ENCODE data around the gene STAB2.

Gene STAB2

GRCh38 chr12:103586791-103587370 lies at the start of gene STAB2:
Gene STAB2 (plus strand): TSS chr12:103587273. CDS start chr12:103587477, 204 bp downstream.
- Histone ChIP-seq H4K20me1 (ENCODE audit: insufficient read depth, low read length) (no peaks in the 10 kb centered on the region), H3K9ac (ENCODE audit: low read length) (no peak within 1 kb of the TSS), H3K27me3 (replicated peaks; ENCODE audit: insufficient read depth, low read length) (no peaks in the 10 kb centered on the region), H3F3A (ENCODE audit: insufficient read depth, low read length) (peaks cover 17% of the 10 kb centered on the region), H3K4me2 (ENCODE audit: low read depth, low read length) (0 out of 2 replicates have a peak within 1 kb of the TSS, but pooled peaks have one; percentile 18), H3K9me3 (replicated peaks; ENCODE audit: insufficient read depth, low read length) (no peaks in the 10 kb centered on the region), H3K4me1 (ENCODE audit: low read length) (peaks cover 34% of the 10 kb centered on the region), H3K4me3 (ENCODE audit: low read length) (no peak within 1 kb of the TSS), H3K36me3 (replicated peaks; ENCODE audit: insufficient read depth, low read length) (no peaks in the 10 kb centered on the region), H3K9me2 (replicated peaks; ENCODE audit: insufficient read depth, low read length) (no peaks in the 10 kb centered on the region), H3K27ac (ENCODE audit: low read length) (no peak within 1 kb of the TSS), H2AFZ (ENCODE audit: low read length) (no peak within 1 kb of the TSS), H3K79me2 (ENCODE audit: low read length) (no peaks in the 10 kb centered on the region)
- no peak for TF ChIP-seq CTCF (IDR thresholded peaks at IDR 0.05; ENCODE audit: low read length)
- no peak for TF ChIP-seq EZH2 (optimal IDR thresholded peaks at IDR 0.05; ENCODE audit: low read depth, low read length)
- no peak for TF ChIP-seq EZH2phosphoT487 (IDR thresholded peaks at IDR 0.05; ENCODE audit: low read length)
- no peak for DNase-seq

GRCh38 chr12:103538397-103538796 lies 48.7 kb upstream of the STAB2 start:
- no peaks in the 10 kb centered on the region for H3K9me2 ChIP-seq (replicated peaks; ENCODE audit: insufficient read depth, low read length)
- no peak overlapping the region for H3K9ac ChIP-seq (ENCODE audit: low read length)
- H2AFZ ChIP-seq (ENCODE audit: low read length): no peak overlapping the region
- H3K27ac ChIP-seq (ENCODE audit: low read length): no peak overlapping the region
- no peaks in the 10 kb centered on the region for H3K9me3 ChIP-seq (replicated peaks; ENCODE audit: insufficient read depth, low read length)
- no peak overlapping the region for H3K4me3 ChIP-seq (ENCODE audit: low read length)
- no peak overlapping the region for H3K4me2 ChIP-seq (ENCODE audit: low read depth, low read length)
- no peaks in the 10 kb centered on the region for H3K79me2 ChIP-seq (ENCODE audit: low read length)
- TF ChIP-seq CTCF (IDR thresholded peaks at IDR 0.05; ENCODE audit: low read length): no peak
- TF ChIP-seq EZH2 (optimal IDR thresholded peaks at IDR 0.05; ENCODE audit: low read depth, low read length): no peak
- no peak for TF ChIP-seq EZH2phosphoT487 (IDR thresholded peaks at IDR 0.05; ENCODE audit: low read length)
- no peaks in the 10 kb centered on the region for H3K4me1 ChIP-seq (ENCODE audit: low read length)
- H3K27me3 ChIP-seq (replicated peaks; ENCODE audit: insufficient read depth, low read length): no peaks in the 10 kb centered on the region
- H3F3A ChIP-seq (ENCODE audit: insufficient read depth, low read length): no peaks in the 10 kb centered on the region
- DNase-seq: no peak
- H4K20me1 ChIP-seq (ENCODE audit: insufficient read depth, low read length): no peaks in the 10 kb centered on the region
- H3K36me3 ChIP-seq (replicated peaks; ENCODE audit: insufficient read depth, low read length): no peaks in the 10 kb centered on the region

- H3F3A ChIP-seq (ENCODE audit: insufficient read depth, low read length): no peaks in the 10 kb centered on the region
- TF ChIP-seq CTCF (IDR thresholded peaks at IDR 0.05; ENCODE audit: low read length): no peak
- no peak for TF ChIP-seq EZH2phosphoT487 (IDR thresholded peaks at IDR 0.05; ENCODE audit: low read length)
- TF ChIP-seq EZH2 (optimal IDR thresholded peaks at IDR 0.05; ENCODE audit: low read depth, low read length): no peak
- H3K9ac ChIP-seq (ENCODE audit: low read length): no peak overlapping the region
- no peaks in the 10 kb centered on the region for H3K27me3 ChIP-seq (replicated peaks; ENCODE audit: insufficient read depth, low read length)
- H3K36me3 ChIP-seq (replicated peaks; ENCODE audit: insufficient read depth, low read length): no peaks in the 10 kb centered on the region
- H3K9me3 ChIP-seq (replicated peaks; ENCODE audit: insufficient read depth, low read length): no peaks in the 10 kb centered on the region
- no peak overlapping the region for H3K27ac ChIP-seq (ENCODE audit: low read length)
- no peaks in the 10 kb centered on the region for H3K9me2 ChIP-seq (replicated peaks; ENCODE audit: insufficient read depth, low read length)
- no peaks in the 10 kb centered on the region for H3K4me1 ChIP-seq (ENCODE audit: low read length)
- no peak overlapping the region for H3K4me3 ChIP-seq (ENCODE audit: low read length)
- no peaks in the 10 kb centered on the region for H4K20me1 ChIP-seq (ENCODE audit: insufficient read depth, low read length)
- DNase-seq: no peak
- no peak overlapping the region for H2AFZ ChIP-seq (ENCODE audit: low read length)
- H3K79me2 ChIP-seq (ENCODE audit: low read length): no peaks in the 10 kb centered on the region
- H3K4me2 ChIP-seq (ENCODE audit: low read depth, low read length): no peak overlapping the region
Measured at GRCh38 chr12:103540319-103540718, 46.8 kb upstream of the STAB2 start.
